HCT116 (cell line): ENCODE data around the gene KNOP1. TPM values are rescaled to one million over a fixed set of nuclear protein-coding genes. Genes with fewer than 3 reads are reported as not detected.

Experiments
- ATAC-seq: fragments of 200-7000 bp; cut with Tn5 transposase; 2 replicates; pipeline ENCODE4 v1.9.1; 2020; ENCODE audit warnings: mild to moderate bottlenecking, moderate library complexity
- BruUV-seq: library from RNA; stranded (reverse); fragments of 400-500 nt; replicated peaks from 2 replicates; lab custom pipeline; 2021; lab: Mats Ljungman, UMichigan
- CTCF ChIA-PET: fragments of 300-600 bp; sonication (Branson Sonifier 250); formaldehyde crosslinking; loops from one replicate; lab custom pipeline; 2021; ENCODE audit warnings: antibody characterized with exemption; lab: Charles Lee
- POLR2A ChIA-PET: fragments of 300-600, 350-600 bp; sonication (Branson Sonifier 250); formaldehyde crosslinking; loops from one replicate; lab custom pipeline; 2021; ENCODE audit warnings: antibody characterized with exemption; lab: Charles Lee
- RAD21 ChIA-PET, 2 experiments: fragments of 300-600 bp; sonication (Branson Sonifier 250); formaldehyde crosslinking; loops; one replicate each; lab custom pipeline; 2023; ENCODE audit warnings: low total read pairs in 2 of 2; ENCODE audit not compliant: uncharacterized antibody in 2 of 2, unreplicated experiment in 2 of 2, low non-redundant PET in 1 of 2; lab: Charles Lee
- DNase-seq: peaks from one replicate; pipeline ENCODE4 v3.0.0-alpha.2; 2010; ENCODE audit warnings: low read depth, low spot score
- H2AFZ ChIP-seq: fragments of 200-600 bp; shearing (Covaris generic), sonication (generic); 2 replicates; pipeline ENCODE4 v1.6.1; 2017; ENCODE audit warnings: low read depth, mixed run types, mixed read lengths, antibody characterized with exemption, low read length; ENCODE audit not compliant: poor library complexity, severe bottlenecking
- H3K27ac ChIP-seq: 2 replicates; pipeline ENCODE4 v1.5.1; 2012; ENCODE audit warnings: low read depth, low read length
- H3K27me3 ChIP-seq: fragments of 200-600 bp; sonication (generic); 2 replicates; pipeline ENCODE4 v1.6.1; 2016; ENCODE audit warnings: mixed run types, low read length, mixed read lengths; ENCODE audit not compliant: insufficient read depth
- H3K36me3 ChIP-seq, 2 experiments: fragments of 200-500 bp in 1 of 2; fragments of 200-600 bp in 1 of 2; sonication (Bioruptor generic) in 1 of 2; sonication (generic) in 1 of 2; 2 replicates each; pipeline versions ENCODE4 v1.5.1 to v1.6.1; 2014 to 2016; ENCODE audit warnings: low read length in 2 of 2, inconsistent platforms in 1 of 2, mixed read lengths in 1 of 2, mixed run types in 1 of 2; ENCODE audit not compliant: insufficient read depth in 2 of 2, control insufficient read depth in 1 of 2
- H3K4me1 ChIP-seq, 2 experiments: fragments of 200-600 bp in 1 of 2; sonication (generic) in 1 of 2; 2 replicates each; pipeline versions ENCODE4 v1.5.1 to v1.6.1; 2012 to 2017; ENCODE audit warnings: low read length in 2 of 2, inconsistent platforms in 1 of 2, mild to moderate bottlenecking in 1 of 2, mixed read lengths in 1 of 2, mixed run types in 1 of 2, moderate library complexity in 1 of 2; ENCODE audit not compliant: insufficient read depth in 2 of 2, control insufficient read depth in 1 of 2
- H3K4me2 ChIP-seq: fragments of 200-600 bp; sonication (generic); 2 replicates; pipeline ENCODE4 v1.6.1; 2017; ENCODE audit warnings: mixed run types, low read length, mixed read lengths
- H3K4me3 ChIP-seq, 2 experiments: fragments of 200-600 bp in 1 of 2; sonication (generic) in 1 of 2; replicated peaks in 1 of 2; 2 replicates each; pipeline ENCODE4 v1.5.1; 2011 to 2016; ENCODE audit warnings: low read length in 2 of 2, control low read depth in 1 of 2, low read depth in 1 of 2, mild to moderate bottlenecking in 1 of 2, mixed read lengths in 1 of 2, mixed run types in 1 of 2
- H3K79me2 ChIP-seq: fragments of 200-600 bp; sonication (generic); 2 replicates; pipeline ENCODE4 v1.6.1; 2017; ENCODE audit warnings: mild to moderate bottlenecking, mixed run types, low read length, moderate library complexity, mixed read lengths; ENCODE audit not compliant: insufficient read depth
- H3K9ac ChIP-seq: fragments of 200-600 bp; sonication (generic); 2 replicates; pipeline ENCODE4 v1.6.1; 2016; ENCODE audit warnings: low read length, mixed read lengths
- H3K9me2 ChIP-seq: fragments of 200-600 bp; sonication (generic), shearing (Covaris generic); 2 replicates; pipeline ENCODE4 v1.6.1; 2017; ENCODE audit warnings: mixed run types, mild to moderate bottlenecking, moderate library complexity; ENCODE audit not compliant: insufficient read depth
- H3K9me3 ChIP-seq, 2 experiments: fragments of 200-500 bp in 1 of 2; fragments of 200-600 bp in 1 of 2; sonication (Bioruptor generic) in 1 of 2; sonication (generic) in 1 of 2; 2 replicates each; pipeline ENCODE4 v1.6.1; 2014 to 2017; ENCODE audit warnings: low read length in 2 of 2, mixed read lengths in 2 of 2, inconsistent platforms in 1 of 2, low read depth in 1 of 2, mild to moderate bottlenecking in 1 of 2, mixed run types in 1 of 2, moderate library complexity in 1 of 2; ENCODE audit not compliant: control insufficient read depth in 1 of 2, insufficient read depth in 1 of 2
- H4K20me1 ChIP-seq: fragments of 200-600 bp; sonication (generic), shearing (Covaris generic); 2 replicates; pipeline ENCODE4 v1.6.1; 2017; ENCODE audit warnings: mixed run types, mild to moderate bottlenecking, moderate library complexity; ENCODE audit not compliant: insufficient read depth
- FOSL1 ChIP-seq: IDR thresholded peaks from 2 replicates; pipeline ENCODE4 v1.6.1; 2012; ENCODE audit warnings: low read depth
- POLR2AphosphoS5 ChIP-seq: IDR thresholded peaks from 2 replicates; pipeline ENCODE4 v1.6.1; 2011; ENCODE audit warnings: mild to moderate bottlenecking, low read depth, low read length, moderate library complexity
- RAD21 ChIP-seq: IDR thresholded peaks from 2 replicates; pipeline ENCODE4 v1.6.1; 2012; ENCODE audit warnings: low read depth, mild to moderate bottlenecking
- REST ChIP-seq: IDR thresholded peaks from 2 replicates; pipeline ENCODE4 v1.6.1; 2012; ENCODE audit warnings: low read depth
- SIN3A ChIP-seq: IDR thresholded peaks from 2 replicates; pipeline ENCODE4 v1.6.1; 2012; ENCODE audit warnings: low read depth
- SP1 ChIP-seq: IDR thresholded peaks from 2 replicates; pipeline ENCODE4 v1.6.1; 2012; ENCODE audit warnings: low read depth
- YY1 ChIP-seq: IDR thresholded peaks from 2 replicates; pipeline ENCODE4 v1.6.1; 2011; ENCODE audit warnings: low read length, low read depth, moderate library complexity, mild to moderate bottlenecking; ENCODE audit not compliant: insufficient replicate concordance; ENCODE audit errors: extremely low read depth
- intact Hi-C: fragments of 100-400 bp; cut with micrococcal nuclease; formaldehyde crosslinking; loops from 2 replicates; pipeline ENCODE4 v1.10.0; 2022
- total RNA-seq: library from RNA; stranded (reverse); gene quantifications from one replicate; pipeline ENCODE4 v1.2.1, GENCODE V29; 2021; ENCODE audit not compliant: unreplicated experiment
- TF ChIP-seq, protein P1 (sequence below), 3 experiments: fragments of 200-600 bp in 1 of 3; sonication (generic) in 1 of 3; IDR thresholded peaks in 2 of 3; conservative IDR thresholded peaks in 1 of 3; 2 replicates each; pipeline ENCODE4 v1.5.1; 2012 to 2017; ENCODE audit warnings: low read depth in 2 of 3, low read length in 2 of 3, antibody characterized with exemption in 1 of 3, borderline replicate concordance in 1 of 3, control low read depth in 1 of 3, mild to moderate bottlenecking in 1 of 3, mixed read lengths in 1 of 3, mixed run types in 1 of 3, moderate library complexity in 1 of 3; ENCODE audit not compliant: insufficient read depth in 1 of 3

Gene KNOP1
- total RNA-seq, 1 experiment from 2014 or later = 34.6 TPM

- Histone ChIP-seq H2AFZ (no peak overlapping the region), H3K27ac (no peak overlapping the region; the same call in 1 of the 2 replicates), H3K9ac (no peak overlapping the region), H4K20me1 (no peaks in the 10 kb centered on the region), H3K79me2 (no peaks in the 10 kb centered on the region), H3K4me3 (no peak overlapping the region), H3K9me3 (no peaks in the 10 kb centered on the region), H3K4me2 (peak overlapping the region; percentile 8; the same call in 1 of the 2 replicates), H3K4me1 (peaks cover 12% of the 10 kb centered on the region in 2 experiments), H3K36me3 (0 out of 4 replicates have a peak, but pooled peaks cover 0 to 15% of the 10 kb centered on the region in 2 experiments), H3K9me2 (no peaks in the 10 kb centered on the region), H3K27me3 (no peaks in the 10 kb centered on the region)
- RAD21 ChIA-PET = no interaction called here
- no peak for DNase-seq
- CTCF ChIA-PET = interaction anchor here (0.6 kb wide), 1 partner anchor 16 kb away, joined by 3 read pairs; no protein-coding TSS in a partner anchor
- BruUV-seq = no TSS peak
- POLR2A ChIA-PET = interaction anchor here (0.6 kb wide), 1 partner anchor 135 kb away, joined by 3 read pairs; no protein-coding TSS in a partner anchor
- TF ChIP-seq, protein P1, sequence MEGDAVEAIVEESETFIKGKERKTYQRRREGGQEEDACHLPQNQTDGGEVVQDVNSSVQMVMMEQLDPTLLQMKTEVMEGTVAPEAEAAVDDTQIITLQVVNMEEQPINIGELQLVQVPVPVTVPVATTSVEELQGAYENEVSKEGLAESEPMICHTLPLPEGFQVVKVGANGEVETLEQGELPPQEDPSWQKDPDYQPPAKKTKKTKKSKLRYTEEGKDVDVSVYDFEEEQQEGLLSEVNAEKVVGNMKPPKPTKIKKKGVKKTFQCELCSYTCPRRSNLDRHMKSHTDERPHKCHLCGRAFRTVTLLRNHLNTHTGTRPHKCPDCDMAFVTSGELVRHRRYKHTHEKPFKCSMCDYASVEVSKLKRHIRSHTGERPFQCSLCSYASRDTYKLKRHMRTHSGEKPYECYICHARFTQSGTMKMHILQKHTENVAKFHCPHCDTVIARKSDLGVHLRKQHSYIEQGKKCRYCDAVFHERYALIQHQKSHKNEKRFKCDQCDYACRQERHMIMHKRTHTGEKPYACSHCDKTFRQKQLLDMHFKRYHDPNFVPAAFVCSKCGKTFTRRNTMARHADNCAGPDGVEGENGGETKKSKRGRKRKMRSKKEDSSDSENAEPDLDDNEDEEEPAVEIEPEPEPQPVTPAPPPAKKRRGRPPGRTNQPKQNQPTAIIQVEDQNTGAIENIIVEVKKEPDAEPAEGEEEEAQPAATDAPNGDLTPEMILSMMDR (IDR thresholded peaks at IDR 0.05 in 2 of 3, conservative IDR thresholded peaks at IDR 0.05 in 1 of 3; ENCODE audit: borderline replicate concordance in 1 of 3, insufficient read depth in 1 of 3, low read depth in 2 of 3, low read length in 2 of 3) = no peak
- no peak for TF ChIP-seq REST
- no peak for TF ChIP-seq FOSL1
- TF ChIP-seq YY1 = no peak
- TF ChIP-seq RAD21 = no peak
- no peak for TF ChIP-seq POLR2AphosphoS5
- no peak for TF ChIP-seq SIN3A
- no peak for TF ChIP-seq SP1
- ATAC-seq = no peak
- intact Hi-C loops = no loop called here
Observed at GRCh38 chr16:19696961-19697360, 21.1 kb downstream of the KNOP1 start.
